Measurements from ENCODE around the gene CDK5RAP2.
"Not testable (repeated sequence)": the region's sequence is repeated elsewhere in the genome, so short reads cannot be mapped to it uniquely, and the experiment has no call there.

The CDK5RAP2 gene

GRCh38 chr9:120542701-120543490 lies 37.1 kb downstream of the CDK5RAP2 start:
- no peak for DNase-seq

GRCh38 chr9:120541921-120542320 lies 38.0 kb downstream of the CDK5RAP2 start:
- no peak for DNase-seq

GRCh38 chr9:120539951-120540350 lies 40.0 kb downstream of the CDK5RAP2 start:
- DNase-seq = no peak

- DNase-seq = no peak
Measured at GRCh38 chr9:120538339-120538738, 41.6 kb downstream of the CDK5RAP2 start.

- peak; percentile 36 for DNase-seq
Measured at GRCh38 chr9:120536949-120537640, 42.9 kb downstream of the CDK5RAP2 start.

GRCh38 chr9:120536094-120536493 lies 43.9 kb downstream of the CDK5RAP2 start:
- DNase-seq = no peak

GRCh38 chr9:120534266-120534665 lies 45.7 kb downstream of the CDK5RAP2 start:
- DNase-seq = no peak

GRCh38 chr9:120532891-120533290 lies 47.1 kb downstream of the CDK5RAP2 start:
- no peak for DNase-seq

- DNase-seq = peak; percentile 62
Measured at GRCh38 chr9:120532475-120532874, 47.5 kb downstream of the CDK5RAP2 start.

GRCh38 chr9:120531683-120532300 lies 48.2 kb downstream of the CDK5RAP2 start:
- peak; percentile 68 for DNase-seq

GRCh38 chr9:120530220-120530832 lies 49.6 kb downstream of the CDK5RAP2 start:
- not testable (repeated sequence) for DNase-seq

- DNase-seq = no peak
Measured at GRCh38 chr9:120528829-120529228, 51.1 kb downstream of the CDK5RAP2 start.

GRCh38 chr9:120528327-120528726 lies 51.6 kb downstream of the CDK5RAP2 start:
- DNase-seq = no peak

GRCh38 chr9:120526534-120526933 lies 53.4 kb downstream of the CDK5RAP2 start:
- DNase-seq = no peak

- DNase-seq = no peak
Measured at GRCh38 chr9:120524863-120525262, 55.1 kb downstream of the CDK5RAP2 start.

- no peak for DNase-seq
Measured at GRCh38 chr9:120524038-120524437, 55.9 kb downstream of the CDK5RAP2 start.

- no peak for DNase-seq
Measured at GRCh38 chr9:120522558-120522957, 57.4 kb downstream of the CDK5RAP2 start.

- no peak for DNase-seq
Measured at GRCh38 chr9:120522032-120522431, 57.9 kb downstream of the CDK5RAP2 start.

GRCh38 chr9:120521101-120521500 lies 58.9 kb downstream of the CDK5RAP2 start:
- DNase-seq = no peak

GRCh38 chr9:120515996-120516395 lies 64.0 kb downstream of the CDK5RAP2 start:
- not testable (repeated sequence) for DNase-seq

- DNase-seq = not testable (repeated sequence)
Measured at GRCh38 chr9:120515481-120515880, 64.5 kb downstream of the CDK5RAP2 start.

- no peak for DNase-seq
Measured at GRCh38 chr9:120514405-120514804, 65.6 kb downstream of the CDK5RAP2 start.

- DNase-seq = no peak
Measured at GRCh38 chr9:120513825-120514396, 66.1 kb downstream of the CDK5RAP2 start.
